Measurements from ENCODE around the gene RNF220.
"Not testable (repeated sequence)": the region's sequence is repeated elsewhere in the genome, so short reads cannot be mapped to it uniquely, and the experiment has no call there.

The RNF220 gene

DNA sequence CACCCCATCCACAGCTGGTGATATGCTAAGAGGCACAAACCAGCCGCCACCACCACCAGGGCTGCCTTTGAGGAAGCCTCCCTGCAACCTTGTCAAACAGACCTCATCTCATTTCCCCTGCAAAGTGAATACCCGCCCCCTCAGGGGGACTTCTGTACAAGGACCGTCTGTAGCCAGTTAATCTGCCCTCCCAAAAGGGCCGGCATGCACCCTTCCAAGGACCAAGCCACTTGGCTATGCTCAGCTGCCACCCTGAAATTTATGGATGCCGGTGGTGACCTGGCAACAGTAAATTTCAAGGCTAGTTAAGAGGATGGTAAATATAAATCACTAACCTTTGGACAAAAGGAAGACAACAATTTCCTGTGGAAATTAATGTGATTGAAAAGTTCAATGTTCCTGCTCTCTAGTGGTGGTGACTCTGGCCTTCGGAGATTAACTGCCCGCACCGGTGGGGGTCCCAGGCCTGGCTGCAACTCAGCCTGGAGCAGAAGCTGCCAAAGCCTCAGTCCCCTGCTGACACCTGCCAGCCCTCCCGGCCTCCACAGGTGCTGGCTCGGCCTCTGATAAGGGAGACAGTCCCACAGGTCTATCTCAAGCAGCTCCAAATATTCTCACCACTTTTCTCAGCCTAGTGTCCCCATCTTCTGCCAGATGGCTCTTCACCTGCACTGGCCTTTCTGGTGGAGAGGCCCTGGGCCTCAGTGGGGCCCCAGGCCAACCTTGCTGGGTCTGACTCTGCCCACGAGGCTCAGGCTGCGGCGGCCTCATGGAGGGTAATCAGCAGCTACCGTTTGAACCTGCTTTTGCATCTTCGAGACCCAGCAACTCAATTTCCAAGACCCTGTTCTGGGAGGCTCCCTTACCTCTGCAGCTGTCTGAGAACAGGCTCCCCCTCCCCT, 257.0 kb downstream of the RNF220 start:
- no peak for DNase-seq

DNA sequence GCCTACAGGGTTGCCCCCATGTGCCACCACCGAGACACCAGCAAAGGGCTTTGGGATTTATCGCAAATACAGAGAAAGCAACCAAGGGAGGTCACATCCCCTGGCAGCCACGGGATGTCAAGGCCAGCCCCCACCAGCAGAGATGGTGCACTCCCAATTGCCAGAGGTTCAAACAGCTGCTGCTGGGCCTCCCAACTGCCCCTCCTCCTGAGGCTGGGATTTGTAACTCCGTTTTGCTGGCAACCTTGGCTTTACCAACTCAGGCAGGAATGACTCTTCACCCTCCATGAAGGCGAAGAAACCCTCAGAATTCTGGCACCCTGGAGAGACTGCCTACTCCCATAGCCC, 257.6 kb downstream of the RNF220 start:
- no peak for DNase-seq

DNA sequence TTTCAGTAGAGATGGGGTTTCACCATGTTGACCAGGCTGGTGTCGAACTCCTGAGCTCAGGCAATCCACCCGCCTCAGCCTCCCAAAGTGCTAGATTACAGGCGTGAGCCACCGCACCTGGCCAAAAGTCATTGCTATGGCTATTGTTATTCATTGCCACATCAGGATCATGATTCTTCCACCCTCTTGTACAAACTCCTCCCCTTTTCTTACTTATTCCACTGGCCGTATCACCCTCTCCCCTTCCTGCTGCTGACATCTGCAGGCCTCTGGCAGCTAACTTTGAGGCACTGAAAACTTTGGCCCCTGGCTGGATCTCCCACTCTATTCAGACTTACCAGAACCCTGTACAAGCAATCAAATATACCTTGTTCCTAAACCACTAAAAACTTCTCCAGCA, 258.4 kb downstream of the RNF220 start:
- DNase-seq = no peak

DNA sequence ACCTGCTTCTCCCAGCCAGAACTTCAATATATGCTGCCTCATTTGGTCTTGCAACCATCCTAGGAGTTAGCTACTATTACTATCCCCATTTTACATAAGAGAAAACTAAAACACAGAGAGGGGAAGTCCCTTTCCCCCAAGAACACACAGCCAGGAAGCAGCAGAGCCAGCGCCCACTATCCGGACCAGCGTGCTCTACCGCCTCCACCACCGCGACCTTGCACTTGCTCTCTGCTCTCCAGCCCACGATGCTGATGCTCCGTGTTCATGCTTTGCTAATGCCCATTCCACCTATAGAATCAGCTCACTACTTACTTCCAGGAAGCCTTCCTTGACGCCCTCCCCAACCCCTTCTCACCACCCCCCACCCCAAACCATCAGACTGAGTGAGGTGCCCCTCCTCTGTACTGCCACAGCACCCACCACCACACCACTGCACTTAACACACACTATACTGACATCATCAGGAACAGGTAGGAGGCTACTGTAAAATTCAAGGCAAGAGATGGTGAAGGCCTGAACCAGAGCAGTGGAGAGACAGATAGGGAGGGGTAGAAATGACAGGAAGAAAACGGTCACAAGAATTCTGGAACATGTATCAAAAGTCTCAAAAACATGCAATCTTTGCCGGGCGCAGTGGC, 259.8 kb downstream of the RNF220 start:
- peak in 1 of 6 experiments; percentile 9 for DNase-seq

DNA sequence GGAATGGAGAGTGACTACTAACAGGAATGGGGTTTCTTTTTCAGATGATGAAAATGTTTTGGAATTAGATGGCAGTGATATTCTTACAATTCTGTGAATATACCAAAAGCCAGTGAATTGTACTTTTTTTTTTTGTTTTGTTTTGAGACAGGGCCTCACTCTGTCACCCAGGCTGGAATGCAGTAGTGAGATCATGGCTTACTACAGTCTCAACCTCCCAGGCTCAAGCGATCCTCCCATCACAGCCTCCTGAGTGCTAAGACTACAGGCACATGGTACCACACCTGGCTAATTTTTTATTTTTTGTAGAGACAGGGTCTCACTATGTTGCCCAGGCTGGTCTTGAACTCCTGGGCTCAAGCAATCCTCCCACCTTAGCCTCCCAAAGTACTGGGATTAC, 261.7 kb downstream of the RNF220 start:
- DNase-seq = not testable (repeated sequence)

DNA sequence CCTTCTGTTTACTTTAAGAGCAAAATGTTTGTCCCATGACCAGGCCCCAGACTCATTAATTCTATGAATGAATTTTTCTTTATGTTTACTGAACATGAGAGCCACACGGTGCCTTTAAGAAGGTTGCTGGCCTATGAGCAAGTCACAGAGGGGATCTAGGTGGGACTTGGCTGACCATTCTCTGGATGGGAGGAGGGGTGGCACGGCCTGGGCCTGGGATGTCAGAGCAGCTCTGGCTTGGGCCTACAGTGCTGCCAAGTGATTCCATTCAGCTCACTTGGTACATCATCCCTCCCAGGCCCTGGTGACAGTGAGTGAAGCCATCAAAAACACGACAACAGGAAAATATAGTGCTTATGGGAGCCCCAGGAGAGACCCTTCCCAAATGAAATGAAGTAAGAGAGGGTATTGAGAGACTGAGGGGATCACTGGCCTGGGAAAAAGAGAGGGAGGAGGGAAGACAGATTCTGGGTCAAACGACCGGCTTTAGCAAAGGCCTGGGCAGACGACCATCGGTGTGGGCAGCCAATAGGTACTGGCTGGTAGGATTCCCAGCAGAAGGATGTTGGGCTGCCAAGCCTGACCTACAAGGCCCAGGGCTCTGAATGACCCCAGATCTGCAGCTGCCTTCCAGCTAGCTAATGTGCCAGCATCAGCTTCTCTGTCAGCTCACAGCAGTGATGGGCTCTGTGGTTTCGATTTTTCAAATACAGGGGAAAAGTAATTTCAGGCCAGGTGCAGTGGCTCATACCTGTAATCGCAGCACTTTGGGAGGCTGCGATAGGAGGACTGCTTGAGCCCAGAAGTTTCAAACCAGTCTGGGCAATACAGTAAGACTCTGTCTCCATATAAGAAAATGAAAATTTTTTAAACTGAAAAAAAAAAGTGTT, 265.9 kb downstream of the RNF220 start:
- DNase-seq = no peak

DNA sequence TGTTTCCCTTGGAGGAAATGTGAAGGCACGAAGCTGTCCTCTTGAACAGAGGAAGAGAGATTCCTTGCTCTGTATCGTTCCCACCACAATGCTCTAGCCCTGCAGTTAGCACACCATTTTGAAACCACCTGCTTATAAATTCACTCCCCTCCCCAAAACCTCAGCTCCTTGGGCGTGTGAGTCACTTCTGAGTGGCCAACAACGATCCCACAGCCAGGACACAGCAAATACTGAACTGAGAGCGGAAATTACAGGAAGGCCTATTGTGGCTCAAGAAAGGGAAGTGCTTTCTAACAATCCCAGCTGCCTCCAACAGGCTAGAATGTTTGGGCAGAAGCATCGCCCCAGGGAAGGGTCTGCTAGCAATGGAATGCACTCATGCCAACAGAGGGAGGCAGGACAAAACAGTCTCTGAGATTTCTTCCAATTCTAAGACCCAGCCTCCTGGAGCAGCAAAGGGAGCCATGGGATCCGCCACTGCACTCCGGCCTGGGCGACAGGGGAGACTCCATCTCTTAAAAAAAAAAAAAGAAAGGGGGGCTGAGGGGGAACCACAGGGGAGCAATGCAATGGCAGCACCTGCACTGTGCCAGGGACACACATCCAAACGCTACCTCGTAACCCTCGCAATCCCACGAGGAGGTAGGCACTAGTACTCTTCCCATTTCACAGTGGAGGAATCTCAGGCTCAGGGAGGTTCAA, 267.4 kb downstream of the RNF220 start:
- no peak for DNase-seq

DNA sequence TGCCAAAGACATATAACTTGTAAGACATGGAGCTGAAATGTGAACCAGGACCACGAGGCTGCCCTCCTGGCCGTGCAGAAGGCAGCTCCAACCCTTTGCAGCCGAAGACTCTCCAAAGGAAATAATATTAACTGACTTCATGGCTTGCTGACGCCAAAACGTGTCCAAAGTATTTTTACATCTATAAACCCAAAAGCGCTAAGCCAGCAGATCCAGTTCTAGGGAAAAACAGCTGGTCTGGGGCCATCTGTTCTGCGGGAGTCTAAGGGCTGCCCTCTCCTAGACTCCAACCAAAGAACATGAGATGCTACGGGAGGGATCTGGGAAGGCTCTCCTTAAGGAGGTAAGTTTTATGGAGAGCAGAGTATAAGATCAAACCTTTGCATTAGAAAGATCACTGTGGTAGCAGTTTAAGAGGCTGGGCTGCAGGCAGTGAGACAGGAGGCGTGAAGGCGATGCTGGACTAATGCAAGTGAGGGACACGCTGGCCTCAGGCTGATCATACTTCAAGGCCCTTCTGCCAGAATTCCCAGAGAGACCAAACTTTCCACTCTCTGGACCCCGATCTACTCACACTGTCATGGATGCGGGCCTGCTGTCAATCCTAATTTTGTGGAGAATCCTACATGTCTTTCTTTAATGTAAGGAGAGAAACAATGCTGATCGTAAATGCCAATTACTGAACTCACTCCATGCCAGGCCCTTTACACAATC, 268.1 kb downstream of the RNF220 start:
- no peak for DNase-seq

DNA sequence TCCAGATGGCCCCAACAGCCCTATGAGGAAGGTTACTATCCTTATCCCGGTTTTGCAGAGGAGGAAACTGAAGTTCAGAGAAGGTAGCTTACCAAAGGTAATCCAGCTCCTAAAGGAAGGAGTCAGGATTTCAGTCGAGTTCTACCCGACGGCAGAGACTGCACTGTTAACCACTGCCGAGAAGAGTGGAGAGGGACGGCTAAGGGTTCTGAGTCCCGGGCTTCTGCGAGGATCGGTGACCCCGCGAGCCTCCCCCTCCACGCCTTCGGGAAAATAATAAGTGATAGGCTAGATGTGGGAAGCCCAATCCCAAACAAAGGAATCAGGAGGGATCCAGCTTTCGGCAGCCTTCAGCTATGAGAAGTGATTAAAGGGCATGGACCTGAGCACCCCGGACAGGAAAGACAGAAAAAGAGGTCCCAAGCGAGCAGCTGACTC, 268.6 kb downstream of the RNF220 start:
- DNase-seq = no peak

DNA sequence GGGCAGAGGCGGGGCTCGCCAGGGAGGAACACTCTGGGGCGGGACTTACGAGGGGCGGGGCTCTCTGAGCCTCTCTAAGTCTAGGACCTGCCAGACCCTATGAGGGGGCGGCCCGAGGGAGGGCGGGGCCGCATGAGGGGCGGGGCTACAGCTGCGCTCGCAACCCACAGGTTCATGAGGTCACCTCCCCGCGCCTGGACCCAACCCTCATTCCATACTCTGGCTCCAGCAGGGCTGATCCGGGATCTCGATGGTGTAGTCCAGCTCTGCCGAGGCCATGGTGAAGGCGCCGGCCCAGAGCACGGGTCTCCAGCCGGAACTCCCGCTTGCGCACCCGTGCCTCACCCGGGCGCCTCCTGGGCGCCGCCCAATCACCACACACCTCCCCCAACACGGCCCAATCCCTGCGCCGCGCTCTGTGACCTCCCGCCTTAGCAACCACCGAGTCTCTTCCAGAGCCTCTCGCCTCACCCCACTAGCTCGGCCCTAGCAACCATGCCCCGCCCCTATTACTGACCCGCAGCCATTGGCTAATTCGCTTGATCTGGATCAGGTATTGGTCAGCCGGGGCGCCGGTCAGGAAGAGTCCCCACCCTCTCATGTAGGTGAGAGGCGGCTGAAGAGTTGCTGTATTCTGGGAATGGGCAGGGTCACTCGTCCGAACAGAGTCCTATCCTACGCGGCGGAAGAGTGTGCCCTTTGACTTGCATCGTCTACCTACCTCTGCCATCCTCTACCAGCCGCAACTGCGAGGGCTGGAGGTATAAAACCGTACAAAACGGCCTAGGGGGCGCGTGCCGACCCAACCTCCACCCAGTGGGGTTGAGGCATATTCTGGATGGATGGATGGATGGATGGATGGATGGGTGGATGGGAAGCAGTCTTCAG, 269.3 kb downstream of the RNF220 start, which contains the start of the genes ARMH1 and TMEM53:
Gene ARMH1 (plus strand): TSS at position 602 of the 888 bp plus-strand sequence. CDS start 14,984 bp downstream, outside the sequence.
Gene TMEM53 (minus strand): TSS at position 369 of the 888 bp plus-strand sequence. CDS start 90 bp downstream, at position 279.
- DNase-seq = peak; percentile 88 to 99 (median 95)

DNA sequence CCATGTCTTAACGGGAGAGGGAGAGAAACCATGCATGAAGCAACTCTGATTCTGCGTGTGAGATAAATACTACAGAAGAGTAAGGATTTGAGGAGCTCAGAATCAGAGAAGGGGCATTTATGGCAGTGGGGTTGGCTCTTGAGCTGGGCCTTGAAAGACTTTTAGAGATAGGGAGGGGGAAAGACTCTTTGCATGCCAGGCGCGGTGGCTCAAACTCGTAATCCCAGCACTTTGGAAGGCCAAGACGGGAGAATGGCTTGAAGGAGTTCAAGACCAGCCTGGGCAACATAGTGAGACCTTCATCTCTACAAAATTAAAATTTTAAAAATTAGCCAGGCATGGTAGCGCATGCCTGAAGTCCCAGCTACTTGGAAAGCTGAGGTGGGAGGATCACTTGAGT, 270.1 kb downstream of the RNF220 start:
- DNase-seq = no peak

DNA sequence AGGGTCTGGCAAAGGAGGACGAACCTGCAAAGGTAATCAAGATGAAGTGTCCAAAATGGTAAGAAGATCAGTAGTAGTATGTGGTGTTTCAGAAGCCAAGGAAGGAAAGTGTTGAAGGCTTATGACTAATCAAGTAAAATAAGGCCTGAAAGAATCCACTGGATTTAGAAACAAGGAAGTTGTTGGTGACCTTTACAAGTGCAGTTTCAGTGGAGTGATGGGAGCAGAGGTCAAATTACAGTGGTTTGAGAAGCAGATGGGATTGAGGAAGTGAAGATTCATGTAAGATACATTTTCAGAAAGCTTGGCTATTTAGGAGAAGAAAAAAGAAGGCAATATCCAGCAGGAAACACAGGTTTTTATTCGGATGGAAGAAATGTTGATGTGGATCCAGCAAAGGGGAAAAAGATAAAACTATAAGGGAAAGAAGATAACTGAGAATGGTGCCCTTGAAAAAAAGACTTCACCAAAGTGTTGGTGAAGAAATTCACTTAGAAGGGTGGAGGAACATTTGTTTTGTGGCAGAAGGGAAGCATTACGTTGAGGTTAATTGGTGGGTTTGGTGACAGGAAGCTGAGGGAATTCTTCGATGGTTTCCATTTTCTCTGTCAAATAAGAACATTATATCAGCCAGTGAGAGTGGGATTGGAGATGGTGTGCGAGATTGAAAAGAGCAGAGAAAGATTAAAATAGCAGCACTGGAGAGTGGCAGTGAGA, 271.6 kb downstream of the RNF220 start:
- DNase-seq = no peak

DNA sequence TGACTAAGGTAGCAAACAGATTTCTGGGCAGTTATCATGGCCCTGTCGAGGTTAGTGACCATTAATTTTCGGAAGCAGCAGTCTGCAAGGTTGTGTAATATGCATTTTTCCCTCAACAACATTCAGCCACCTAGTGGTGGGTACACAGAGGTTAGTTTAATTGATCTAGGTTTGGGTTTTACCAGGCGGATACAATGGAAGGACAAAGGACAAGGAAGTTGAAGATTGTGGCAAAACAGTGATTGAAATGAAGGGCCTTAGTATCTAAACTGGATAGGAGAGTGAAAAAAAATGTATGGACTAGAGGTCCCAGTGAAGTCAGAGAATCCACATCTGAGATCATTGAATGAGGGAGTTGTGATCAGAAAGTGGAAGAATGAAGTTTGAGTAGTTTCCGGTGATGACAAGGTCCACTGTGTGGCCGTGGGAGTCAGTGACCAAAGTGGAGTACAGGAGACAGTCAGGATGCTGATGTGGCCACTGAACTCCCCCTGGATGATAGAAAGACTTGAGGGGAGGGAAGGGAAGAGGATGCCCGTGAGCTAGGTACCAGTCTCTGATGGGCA, 272.2 kb downstream of the RNF220 start:
- DNase-seq = no peak

DNA sequence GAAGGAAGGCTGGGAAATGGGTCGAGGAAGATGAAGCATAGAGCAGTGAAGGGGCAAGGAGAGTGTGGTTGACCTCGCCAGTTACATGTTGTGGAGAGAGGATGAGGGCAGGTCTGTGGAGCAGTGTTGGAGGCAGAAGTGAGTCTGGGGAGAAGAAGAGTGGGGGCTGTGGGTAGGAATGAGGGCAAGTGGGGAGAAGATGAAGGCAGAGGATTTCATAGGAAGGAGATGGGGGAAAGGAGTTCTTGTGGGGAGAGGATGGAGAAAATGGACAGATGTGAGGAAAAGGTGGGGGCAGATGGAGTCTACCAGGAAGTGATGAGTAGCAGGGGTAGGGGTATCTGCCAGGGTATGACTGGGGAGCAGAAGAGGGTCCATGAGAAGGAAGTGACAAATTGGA, 273.1 kb downstream of the RNF220 start:
- DNase-seq = no peak

DNA sequence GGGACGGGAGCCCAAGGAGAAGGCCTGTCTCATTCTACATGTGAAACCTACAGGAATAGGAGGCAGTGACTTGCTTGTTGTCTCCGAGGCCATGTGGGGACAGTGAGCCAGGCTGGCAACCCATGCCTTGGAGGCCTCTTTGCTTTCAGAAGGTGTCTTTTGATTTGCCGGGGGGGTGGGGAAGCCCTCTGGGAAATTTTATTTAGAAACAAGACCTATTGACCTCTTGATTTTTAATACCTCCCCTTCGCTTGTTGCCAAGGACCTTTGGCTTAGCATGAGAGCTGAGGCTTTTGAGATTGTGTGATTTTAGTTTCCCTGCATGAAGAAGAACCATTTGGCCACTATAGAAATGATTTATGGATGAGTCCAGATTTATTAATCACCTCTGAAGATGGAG, 273.6 kb downstream of the RNF220 start:
- DNase-seq = no peak

DNA sequence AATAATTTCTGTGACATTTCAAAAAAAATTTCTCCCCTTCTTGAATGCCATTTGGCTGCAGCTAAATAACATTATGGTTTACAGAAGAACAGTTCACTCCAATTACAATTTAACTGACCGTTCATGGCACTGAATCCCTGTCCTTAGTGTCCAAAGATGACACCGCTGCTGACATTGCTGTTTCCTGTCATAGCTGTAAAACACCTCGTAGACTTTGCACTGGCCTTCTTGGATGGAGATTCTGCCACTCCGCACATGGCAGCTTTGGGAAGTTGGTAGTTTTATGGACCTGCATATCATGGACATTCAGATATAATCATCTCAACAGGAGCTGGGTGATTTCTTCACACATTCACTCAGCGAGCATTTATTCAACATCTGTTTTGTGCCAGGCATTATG, 274.4 kb downstream of the RNF220 start:
- DNase-seq = no peak

DNA sequence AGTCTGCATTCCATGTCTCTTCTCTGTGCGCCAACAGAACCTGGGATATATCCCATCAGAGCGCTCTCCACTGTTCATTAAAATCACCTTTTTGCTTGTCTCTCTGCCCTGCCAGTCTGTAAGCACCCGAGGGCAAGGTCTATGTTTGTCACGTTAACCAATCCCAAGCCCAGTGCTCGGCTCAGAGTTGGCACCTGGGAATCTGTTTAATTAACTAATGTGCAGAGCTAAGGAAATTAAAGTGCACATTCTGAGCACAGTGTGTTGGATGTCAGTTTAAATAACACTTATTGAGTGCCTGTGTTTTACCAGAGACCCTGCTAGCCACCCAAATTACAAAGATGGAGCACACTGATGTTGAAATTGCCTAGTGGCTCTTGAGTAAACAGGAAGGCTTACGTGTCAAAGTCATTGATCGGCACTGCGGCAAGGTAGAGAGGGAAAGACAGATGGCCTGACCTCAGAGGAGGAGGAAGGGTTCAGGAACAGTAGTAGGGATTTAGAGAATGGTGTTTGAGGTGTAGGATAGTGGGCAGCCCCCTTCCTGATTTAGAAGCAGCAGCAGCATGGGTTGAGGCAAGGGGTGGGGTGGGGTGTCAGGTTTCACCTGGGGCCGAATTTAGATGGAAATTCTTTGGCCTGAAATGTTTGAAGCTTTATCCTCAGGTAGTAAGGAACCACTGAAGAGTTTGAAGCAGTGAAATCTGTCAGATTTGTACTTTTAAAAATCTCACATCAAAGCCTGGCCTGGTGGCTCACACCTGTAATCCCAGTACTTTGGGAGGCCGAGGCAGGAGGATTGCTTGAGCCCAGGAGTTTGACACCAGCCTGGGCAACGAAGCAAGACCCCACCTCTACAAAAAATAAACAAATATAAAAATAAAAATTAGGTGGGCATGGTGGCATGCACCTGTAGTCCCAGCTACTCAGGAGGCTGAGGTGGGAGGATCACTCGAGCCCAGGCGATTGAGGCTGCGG, 277.1 kb downstream of the RNF220 start:
- no peak for DNase-seq

DNA sequence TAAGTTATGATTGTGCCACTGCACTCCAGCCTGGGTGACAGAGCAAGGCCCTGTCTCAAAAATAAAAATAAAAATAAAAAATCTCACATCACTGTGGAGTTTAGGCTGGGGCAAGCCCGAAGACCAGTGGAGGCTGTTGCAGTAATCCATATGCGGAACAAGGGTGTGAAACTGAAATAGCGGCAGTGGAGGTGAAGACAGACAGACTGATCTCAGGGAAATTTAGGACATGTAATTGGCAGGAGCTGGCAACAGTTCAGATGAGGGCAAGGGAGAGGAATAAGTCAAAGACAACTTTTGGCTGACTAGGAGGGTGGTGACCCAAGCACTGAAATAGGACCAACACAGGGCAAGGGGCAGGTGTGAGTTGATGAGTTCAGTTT, 277.8 kb downstream of the RNF220 start:
- no peak for DNase-seq

Data from stimulated activated naive CD4-positive, alpha-beta T cell (primary cell).